NOMO-1 treated with DMSO at 0.1 percent for 48 hours (cell line): ENCODE data around the gene SYT8.

Experiments used
- DNase-seq: peaks from one replicate; lab custom pipeline; 2025; ENCODE audit not compliant: unreplicated experiment; lab: John Stamatoyannopoulos, UW

The SYT8 gene

GRCh38 chr11:1817511-1817910 is 17.3 kb upstream of the SYT8 start:
- DNase-seq, result no peak

GRCh38 chr11:1819074-1819473 is 15.7 kb upstream of the SYT8 start:
- no peak for DNase-seq

DNA sequence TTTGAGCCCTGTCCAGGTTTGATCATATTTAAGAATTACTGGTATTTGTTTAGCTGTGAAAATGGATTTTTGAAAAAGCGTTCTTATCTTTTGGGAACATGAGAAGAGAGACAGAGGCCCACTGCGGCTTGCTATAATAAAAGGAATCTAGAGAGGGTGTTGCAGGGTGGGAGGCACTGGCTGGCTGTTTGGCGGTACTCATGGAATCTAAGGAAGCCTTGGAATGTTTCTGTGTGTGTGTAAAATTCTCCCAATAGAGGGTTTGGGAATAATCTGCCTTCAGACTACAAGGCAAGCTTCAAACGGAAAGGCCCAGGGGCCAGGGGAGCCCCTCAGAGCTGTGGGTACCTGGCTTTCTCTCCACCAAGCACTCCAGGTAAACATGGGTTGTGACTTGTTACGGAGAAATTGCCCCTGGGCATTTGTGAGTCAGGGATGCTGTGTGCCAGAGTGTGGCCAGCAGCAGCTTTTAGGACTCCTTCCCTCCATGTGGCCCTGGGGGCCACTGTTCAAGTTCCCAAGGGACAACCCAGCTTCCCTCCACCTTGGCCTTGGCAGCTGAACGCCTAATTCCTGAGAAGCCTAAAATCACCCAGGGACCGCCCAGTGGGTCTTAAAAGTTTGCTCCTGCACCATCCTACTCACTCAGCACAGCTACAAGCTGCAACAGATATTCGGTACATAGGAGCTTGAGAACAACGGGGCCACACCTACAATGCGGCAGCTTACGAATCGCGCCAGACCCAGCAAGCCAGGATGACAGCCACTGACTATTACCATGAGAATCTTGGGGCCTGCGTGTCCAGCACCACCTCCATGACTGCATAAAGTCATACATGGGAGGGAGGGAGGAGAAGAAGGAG is 14.1 kb upstream of the SYT8 start:
- DNase-seq, result no peak

- DNase-seq, result no peak
Observed at GRCh38 chr11:1821562-1821961, 13.2 kb upstream of the SYT8 start.

GRCh38 chr11:1822648-1823375 is 12.0 kb upstream of the SYT8 start:
- no peak for DNase-seq

- no peak for DNase-seq
Observed at GRCh38 chr11:1823376-1824220, 11.2 kb upstream of the SYT8 start.

DNA sequence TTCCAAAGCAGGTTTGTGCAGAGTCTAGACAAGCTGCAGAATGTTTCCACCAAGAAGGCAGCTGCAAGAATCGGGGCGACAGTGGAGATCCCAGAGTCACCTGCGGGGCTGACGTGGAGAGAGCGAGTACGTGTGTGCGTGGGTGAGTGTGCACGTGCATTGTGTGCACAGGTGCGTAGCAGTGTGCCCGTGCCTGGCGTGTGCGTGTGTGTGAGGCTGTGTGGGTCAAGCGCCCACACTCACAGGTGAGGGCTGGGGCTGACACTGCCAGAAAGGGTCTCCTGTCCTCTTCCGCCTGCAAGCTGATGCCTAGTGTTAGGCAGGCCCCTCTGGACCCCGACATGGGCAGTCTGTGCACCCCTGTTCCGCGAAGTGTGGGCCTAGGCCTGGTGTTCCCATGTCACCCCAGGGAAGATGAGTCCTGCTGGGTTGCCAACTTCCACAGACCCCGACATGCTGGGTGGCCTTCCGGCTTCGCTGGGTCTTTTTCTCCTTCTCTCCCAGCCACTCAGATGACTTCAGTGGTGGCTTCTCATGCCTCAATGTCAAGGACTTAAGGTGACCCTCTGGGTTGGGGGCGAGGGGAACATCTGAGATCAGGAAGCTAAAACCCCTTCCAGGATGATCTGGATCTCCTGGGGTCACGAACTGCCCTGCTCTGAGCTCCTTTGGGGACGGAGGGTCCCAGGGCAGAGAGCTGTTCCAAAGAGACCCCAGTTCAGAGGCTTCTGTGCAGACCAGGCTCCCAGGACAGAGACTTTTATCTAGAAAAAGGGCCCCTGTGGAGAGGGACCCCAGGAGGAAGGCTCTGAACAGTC is 10.4 kb upstream of the SYT8 start:
- no peak for DNase-seq

GRCh38 chr11:1825039-1825740 is 9.6 kb upstream of the SYT8 start:
- peak; percentile 58 for DNase-seq

GRCh38 chr11:1825785-1826451 is 8.9 kb upstream of the SYT8 start:
- no peak for DNase-seq

DNA sequence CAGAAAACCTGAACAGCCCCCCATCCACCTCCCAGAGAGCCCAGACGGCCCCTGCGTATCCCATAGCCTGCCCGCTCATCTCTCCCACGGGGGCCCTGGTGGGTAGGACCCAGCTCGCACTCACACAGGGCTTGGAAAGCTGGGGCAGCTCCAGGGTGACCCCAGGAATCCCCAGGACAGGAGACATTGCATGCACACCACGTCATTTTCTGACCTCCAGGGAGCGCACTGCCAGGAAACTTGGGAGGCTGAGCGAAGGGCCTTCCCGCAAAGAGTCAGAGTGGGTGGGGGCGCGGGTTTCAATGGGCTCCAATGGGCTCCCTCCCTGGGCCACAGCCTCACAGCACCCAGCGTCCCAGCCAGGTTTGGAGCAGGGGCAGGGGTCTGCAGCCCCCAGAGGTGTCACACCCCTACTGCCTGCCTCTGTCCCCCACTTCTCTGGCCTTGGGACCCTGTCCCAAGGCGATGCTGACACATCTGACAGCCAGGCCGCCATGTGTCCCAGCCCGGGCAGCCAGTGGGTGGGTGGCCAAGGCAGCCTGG is 8.2 kb upstream of the SYT8 start:
- DNase-seq, result no peak

GRCh38 chr11:1827095-1827813 is 7.5 kb upstream of the SYT8 start:
- DNase-seq, result no peak

DNA sequence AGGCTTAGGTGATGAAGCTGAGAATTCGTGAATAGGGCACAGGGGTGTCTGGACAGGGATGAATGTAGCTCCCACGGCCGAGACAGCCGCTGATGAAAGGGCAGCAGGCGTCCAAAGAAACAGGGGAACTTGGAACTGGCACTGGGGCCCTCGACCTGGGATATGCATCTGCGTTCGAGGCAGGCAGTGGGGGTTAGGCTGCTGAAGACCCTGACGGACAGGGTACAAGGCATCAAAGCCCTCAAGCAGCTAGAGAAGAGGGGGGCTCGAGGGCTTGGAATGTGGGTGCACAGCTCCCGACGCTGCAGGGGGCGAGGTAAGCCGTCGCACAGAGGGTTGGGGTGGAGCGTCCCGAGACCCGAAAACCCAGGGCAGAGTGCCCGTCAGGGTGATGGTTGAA is 6.9 kb upstream of the SYT8 start:
- no peak for DNase-seq

DNA sequence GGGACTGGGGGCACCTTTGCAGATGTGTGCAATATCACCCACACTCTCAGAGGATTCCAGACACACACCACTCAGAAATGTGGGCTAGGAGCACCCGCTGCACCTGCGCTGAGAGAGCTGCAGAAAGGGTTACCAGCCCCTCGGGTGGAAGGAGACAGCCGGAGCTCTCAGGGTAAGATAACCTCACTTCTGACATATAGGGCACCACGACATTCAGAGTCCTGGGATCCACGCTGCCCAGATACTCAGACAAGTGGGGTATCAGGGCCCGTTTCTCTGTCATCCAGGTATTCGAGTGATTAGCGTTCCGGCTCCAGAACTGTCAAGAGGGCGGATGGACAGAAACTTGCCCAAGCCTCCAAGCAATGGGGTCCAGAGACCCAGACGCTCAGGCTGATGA is 6.2 kb upstream of the SYT8 start:
- DNase-seq, result no peak

GRCh38 chr11:1829039-1829820 is 5.6 kb upstream of the SYT8 start:
- no peak for DNase-seq

GRCh38 chr11:1830004-1830321 is 4.8 kb upstream of the SYT8 start:
- DNase-seq, result no peak

DNA sequence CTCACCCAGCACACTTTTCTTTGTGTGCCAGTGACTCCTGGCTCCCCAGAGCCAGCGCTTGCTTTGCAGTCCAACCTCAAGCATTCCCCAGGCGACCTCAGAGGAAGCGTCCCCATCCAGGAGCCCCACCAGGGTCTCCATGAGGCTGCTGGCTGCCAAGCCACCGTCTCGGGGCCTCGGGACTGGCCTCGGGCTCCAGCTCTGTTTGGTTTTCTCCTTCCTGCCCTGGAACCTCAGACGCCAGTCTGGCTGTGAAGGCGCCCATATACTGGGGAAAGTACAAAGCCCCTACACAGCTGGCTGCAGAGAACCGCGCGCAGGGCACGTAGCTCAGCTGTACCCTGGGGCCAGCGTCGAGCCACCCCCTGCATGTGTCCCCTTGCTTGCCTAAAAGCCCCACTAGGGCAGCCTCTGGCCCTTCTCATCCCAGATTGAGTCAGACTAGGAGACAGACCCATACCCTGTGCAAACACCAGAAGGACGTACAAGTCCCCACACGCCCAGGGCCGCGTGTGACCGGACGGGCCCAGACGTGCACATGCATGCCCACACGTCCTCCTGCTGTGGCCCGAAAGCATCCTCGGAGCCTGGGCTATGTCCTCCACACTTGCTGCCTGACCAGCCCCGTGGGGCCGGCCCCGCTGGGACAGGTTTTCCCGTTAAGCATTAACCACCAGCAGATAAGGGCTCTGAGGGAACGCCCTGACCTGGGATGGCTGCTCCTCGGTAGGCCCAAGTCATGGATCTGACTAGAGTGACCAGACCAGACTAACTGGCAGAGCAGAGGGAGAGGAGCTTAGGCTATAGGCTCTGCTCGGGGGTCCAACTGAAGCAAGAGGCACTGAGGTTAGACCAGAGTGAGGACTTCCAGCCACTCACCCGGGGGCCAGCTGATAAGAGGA is 4.2 kb upstream of the SYT8 start:
- DNase-seq, result no peak
